Measurements from ENCODE around the gene PCDHA4. TPM values are rescaled to one million over a fixed set of nuclear protein-coding genes. Genes with fewer than 3 reads are reported as not detected.

The PCDHA4 gene
- total RNA-seq (1 to 10 TPM in 3 of 7 donors, under 1 TPM in 4; 0.76 to 2.7 (median 1.00) TPM), polyA plus RNA-seq (under 1 TPM; 0.18 to 0.42 TPM)
- long read RNA-seq, donor 1 = 0 reads
- long read RNA-seq, donor 2, full-length matches to known transcripts = 2 of 2 reads
- long read RNA-seq, donor 2, partial matches to known transcripts = 0 of 2 reads
- long read RNA-seq, donor 2, other reads (novel, unspliced or antisense) = 0 of 2 reads
- long read RNA-seq, donor 3, partial matches to known transcripts = 0 of 1 reads
- long read RNA-seq, donor 3, other reads (novel, unspliced or antisense) = 1 of 1 reads

DNA sequence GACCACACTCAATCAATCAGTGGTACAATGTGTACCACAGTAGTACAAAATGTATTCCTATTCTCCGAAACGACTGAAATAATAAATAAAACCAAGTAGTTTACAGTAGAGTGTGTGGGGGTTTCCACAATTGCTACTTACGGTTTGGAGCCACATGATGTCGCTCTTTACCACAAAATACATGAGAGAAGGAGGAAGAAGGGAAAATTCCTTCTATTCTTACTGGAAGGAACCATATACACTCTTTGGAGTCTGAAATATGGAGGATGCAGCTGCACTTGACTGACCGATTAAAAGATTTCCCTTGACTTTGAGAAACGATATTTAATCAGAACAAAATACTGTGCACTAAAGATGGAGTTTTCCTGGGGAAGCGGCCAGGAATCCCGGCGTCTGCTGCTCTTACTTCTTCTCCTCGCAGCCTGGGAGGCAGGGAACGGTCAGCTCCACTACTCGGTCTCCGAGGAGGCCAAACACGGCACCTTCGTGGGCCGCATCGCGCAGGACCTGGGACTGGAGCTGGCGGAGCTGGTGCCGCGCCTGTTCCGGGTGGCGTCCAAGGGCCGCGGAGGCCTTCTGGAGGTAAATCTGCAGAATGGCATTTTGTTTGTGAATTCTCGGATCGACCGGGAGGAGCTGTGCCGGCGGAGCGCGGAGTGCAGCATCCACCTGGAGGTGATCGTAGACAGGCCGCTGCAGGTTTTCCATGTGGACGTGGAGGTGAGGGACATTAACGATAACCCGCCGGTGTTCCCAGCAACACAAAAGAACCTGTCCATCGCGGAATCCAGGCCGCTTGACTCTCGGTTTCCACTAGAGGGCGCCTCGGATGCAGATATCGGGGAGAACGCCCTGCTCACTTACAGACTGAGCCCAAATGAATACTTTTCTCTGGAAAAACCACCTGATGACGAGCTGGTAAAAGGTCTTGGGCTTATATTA lies at the start of gene PCDHA4:
Gene PCDHA4, plus strand, starts transcription at position 235 of the 942 bp plus-strand sequence.
- DNase-seq = peak in 2 of 5 donors; percentile 41 to 55
- TF ChIP-seq POLR2A (IDR thresholded peaks at IDR 0.05) (no peak), EP300 (IDR thresholded peaks at IDR 0.05) (no peak)
- TF ChIP-seq, protein P1, sequence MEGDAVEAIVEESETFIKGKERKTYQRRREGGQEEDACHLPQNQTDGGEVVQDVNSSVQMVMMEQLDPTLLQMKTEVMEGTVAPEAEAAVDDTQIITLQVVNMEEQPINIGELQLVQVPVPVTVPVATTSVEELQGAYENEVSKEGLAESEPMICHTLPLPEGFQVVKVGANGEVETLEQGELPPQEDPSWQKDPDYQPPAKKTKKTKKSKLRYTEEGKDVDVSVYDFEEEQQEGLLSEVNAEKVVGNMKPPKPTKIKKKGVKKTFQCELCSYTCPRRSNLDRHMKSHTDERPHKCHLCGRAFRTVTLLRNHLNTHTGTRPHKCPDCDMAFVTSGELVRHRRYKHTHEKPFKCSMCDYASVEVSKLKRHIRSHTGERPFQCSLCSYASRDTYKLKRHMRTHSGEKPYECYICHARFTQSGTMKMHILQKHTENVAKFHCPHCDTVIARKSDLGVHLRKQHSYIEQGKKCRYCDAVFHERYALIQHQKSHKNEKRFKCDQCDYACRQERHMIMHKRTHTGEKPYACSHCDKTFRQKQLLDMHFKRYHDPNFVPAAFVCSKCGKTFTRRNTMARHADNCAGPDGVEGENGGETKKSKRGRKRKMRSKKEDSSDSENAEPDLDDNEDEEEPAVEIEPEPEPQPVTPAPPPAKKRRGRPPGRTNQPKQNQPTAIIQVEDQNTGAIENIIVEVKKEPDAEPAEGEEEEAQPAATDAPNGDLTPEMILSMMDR (IDR thresholded peaks at IDR 0.05) = no peak
- WGBS, 3 donors = 13 to 22% (median 13%) methylated on average over 37 to 44 of the region's 47 CpGs

DNA sequence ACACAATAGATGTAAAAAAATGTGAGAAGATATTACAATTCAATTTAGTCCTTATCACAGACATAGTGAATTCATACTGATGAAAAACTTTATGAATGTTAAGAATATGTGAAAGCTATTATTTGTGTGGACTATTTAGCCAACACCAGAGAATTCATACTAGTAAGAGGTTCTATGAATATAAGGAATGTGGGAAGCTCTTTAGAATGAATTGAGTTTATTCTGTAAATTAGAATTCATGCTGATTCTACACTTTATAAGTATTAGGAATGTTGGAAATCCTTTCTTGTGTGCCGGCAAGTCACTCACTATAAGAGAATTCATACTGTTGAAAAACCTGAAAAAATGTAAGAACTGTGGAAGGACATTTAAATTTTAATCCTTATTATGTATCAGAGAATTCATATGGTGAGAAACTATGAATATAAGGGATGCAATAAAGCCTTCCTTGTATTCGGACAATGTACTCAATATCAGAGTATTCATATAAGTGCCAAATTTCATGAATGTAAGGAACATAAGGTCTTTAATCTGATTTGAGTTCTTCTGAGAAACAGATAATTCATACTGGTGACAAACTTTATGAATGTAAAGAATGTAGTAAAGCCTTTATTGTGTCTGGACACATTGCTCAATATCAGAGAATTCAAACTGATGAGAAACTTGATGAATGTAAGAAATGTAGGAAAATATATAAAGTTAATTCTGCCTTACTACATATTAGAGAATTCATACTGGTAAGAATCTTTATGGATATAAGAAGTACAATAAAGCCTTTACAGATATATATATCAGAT lies 42.5 kb upstream of the PCDHA4 start:
- H3K9me3 ChIP-seq = peaks cover 9 to 10% of the 10 kb centered on the region in 2 donors
- intact Hi-C loops (cut with DNase I) = no loop called here
- no peak for DNase-seq
- H3K27me3 ChIP-seq = no peaks in the 10 kb centered on the region
- no peak for TF ChIP-seq POLR2A (IDR thresholded peaks at IDR 0.05)
- TF ChIP-seq, protein P1 (IDR thresholded peaks at IDR 0.05) = no peak
- TF ChIP-seq EP300 (IDR thresholded peaks at IDR 0.05) = no peak
- WGBS, 3 donors = 82 to 91% (median 87%) methylated on average over 2 of the region's 2 CpGs
- no peak overlapping the region for H3K27ac ChIP-seq
- H3K36me3 ChIP-seq = no peaks in the 10 kb centered on the region
- no peak overlapping the region for H3K4me3 ChIP-seq
- H3K4me1 ChIP-seq (ENCODE audit: insufficient read depth) = no peaks in the 10 kb centered on the region

More for the DNA sequence above, at the start of gene PCDHA4:
- Histone ChIP-seq H3K27ac (no peak within 1 kb of the TSS), H3K9me3 (peaks cover 0 to 18% of the 10 kb centered on the region in 2 donors), H3K4me3 (peak within 1 kb of the TSS; percentile 9), H3K27me3 (no peaks in the 10 kb centered on the region), H3K4me1 (ENCODE audit: insufficient read depth) (no peaks in the 10 kb centered on the region), H3K36me3 (no peaks in the 10 kb centered on the region)
- intact Hi-C loops (cut with DNase I) = no loop called here

DNA sequence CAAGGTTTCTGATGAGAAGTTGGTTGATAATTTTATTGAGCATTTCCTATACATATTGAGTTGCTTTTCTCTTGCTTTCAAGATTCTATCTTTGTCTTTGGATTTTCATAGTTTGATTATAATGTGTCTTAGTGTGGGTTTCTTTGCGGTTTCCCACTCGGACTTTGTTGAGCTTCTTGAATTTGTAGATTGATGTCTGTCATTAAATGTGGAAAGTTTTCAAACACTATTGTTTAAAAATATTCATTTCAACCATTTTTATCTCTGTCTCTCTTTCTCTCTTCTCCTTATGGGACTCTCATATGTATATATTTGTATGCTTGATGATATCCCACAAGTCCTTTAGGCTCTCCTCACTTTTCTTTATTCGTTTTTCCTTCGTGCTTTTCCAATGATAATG lies 39.4 kb upstream of the PCDHA4 start:
- DNase-seq = no peak
- Histone ChIP-seq H3K27ac (no peak overlapping the region), H3K9me3 (peaks cover 3 to 9% of the 10 kb centered on the region in 2 donors), H3K4me1 (ENCODE audit: insufficient read depth) (no peaks in the 10 kb centered on the region), H3K36me3 (no peaks in the 10 kb centered on the region), H3K4me3 (no peak overlapping the region), H3K27me3 (no peaks in the 10 kb centered on the region)
- 77 to 81% (median 80%) methylated on average over 4 of the region's 4 CpGs for WGBS, 3 donors
- intact Hi-C loops (cut with DNase I) = no loop called here
- TF ChIP-seq EP300 (IDR thresholded peaks at IDR 0.05) (no peak), POLR2A (IDR thresholded peaks at IDR 0.05) (no peak)
- TF ChIP-seq, protein P1 (IDR thresholded peaks at IDR 0.05) = no peak

DNA sequence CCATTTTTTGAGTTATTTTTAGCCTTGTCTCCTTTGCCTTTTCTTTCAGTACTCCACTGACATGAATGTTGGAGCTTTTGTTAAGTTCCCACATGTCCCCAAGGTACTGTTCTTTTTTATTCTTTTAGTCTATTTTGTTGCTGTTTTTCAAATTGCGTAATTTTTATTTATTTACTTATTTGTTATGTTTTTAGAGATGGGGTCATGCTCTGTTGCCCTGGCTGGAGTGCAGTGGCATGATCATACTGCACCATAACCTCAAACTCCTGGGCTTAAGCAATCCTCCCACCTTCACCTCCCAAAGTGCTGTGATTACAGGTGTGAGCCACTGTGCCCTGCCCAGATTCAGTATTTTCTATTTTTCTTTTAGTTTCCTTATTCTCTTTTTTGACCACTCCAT lies 26.4 kb upstream of the PCDHA4 start:
- H3K27ac ChIP-seq = no peak overlapping the region
- no peak for DNase-seq
- TF ChIP-seq POLR2A (IDR thresholded peaks at IDR 0.05) (no peak), EP300 (IDR thresholded peaks at IDR 0.05) (no peak)
- TF ChIP-seq, protein P1 (IDR thresholded peaks at IDR 0.05) = no peak
- H3K27me3 ChIP-seq = no peaks in the 10 kb centered on the region
- 74 to 100% (median 78%) methylated on average over 1 of the region's 1 CpG for WGBS, 3 donors
- H3K36me3 ChIP-seq = no peaks in the 10 kb centered on the region
- H3K4me3 ChIP-seq = no peak overlapping the region
- intact Hi-C loops (cut with DNase I) = no loop called here
- no peaks in the 10 kb centered on the region for H3K4me1 ChIP-seq (ENCODE audit: insufficient read depth)
- H3K9me3 ChIP-seq = peaks cover 0 to 6% of the 10 kb centered on the region in 2 donors
